Vagina (tissue), 2 donors: ENCODE results near the gene PAK1.

Source experiments
- CTCF ChIP-seq, 3 experiments: fragments of 450-650 bp in 2 of 3; fragments of 200-600 bp in 1 of 3; sonication (generic) in 1 of 3; IDR thresholded peaks; one replicate each; pipeline ENCODE4 v1.5.1; 2017 to 2019; ENCODE audit warnings: antibody characterized with exemption in 3 of 3, mild to moderate bottlenecking in 2 of 3, moderate library complexity in 2 of 3
- POLR2A ChIP-seq, 2 donors: fragments of 450-650 bp; IDR thresholded peaks; one replicate each; pipeline ENCODE4 v1.6.1; 2017; ENCODE audit warnings: antibody characterized with exemption in 2 of 2, mild to moderate bottlenecking in 2 of 2, moderate library complexity in 2 of 2

GRCh38 chr11:77309401-77310085 lies 164.4 kb downstream of the PAK1 start:
- TF ChIP-seq POLR2A (IDR thresholded peaks at IDR 0.05) (no peak), CTCF (IDR thresholded peaks at IDR 0.05) (no peak)
